ENCODE results near the gene FBXL19. TPM values are rescaled to one million over a fixed set of nuclear protein-coding genes. Genes with fewer than 3 reads are reported as not detected.

FBXL19 gene
- total and polyA plus RNA-seq, 4 donors, result 0.31 to 4.8 (median 2.7) TPM

DNA sequence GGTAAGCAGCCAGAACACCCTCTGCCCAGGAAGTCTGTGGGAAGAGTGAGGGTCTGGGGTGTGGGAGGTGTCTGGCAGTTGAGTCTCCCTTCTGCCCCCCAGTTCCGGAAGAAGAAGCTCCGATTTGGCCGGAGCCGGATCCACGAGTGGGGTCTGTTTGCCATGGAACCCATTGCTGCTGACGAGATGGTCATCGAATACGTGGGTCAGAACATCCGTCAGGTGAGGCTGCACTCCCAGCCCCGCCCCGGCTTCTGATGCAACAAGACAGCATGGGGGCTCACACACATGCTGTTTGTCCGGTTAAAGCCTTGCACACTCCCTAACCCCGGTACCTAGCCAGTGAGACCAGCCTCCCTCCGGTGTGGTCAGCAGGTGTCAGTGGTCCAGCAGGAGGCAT, 57.6 kb downstream of the FBXL19 start:
- no peaks in the 10 kb centered on the region for H3K9me3 ChIP-seq (ENCODE audit: control insufficient read depth in 4 of 4, low read length in 3 of 4)
- H3K4me1 ChIP-seq (ENCODE audit: control insufficient read depth in 4 of 4, insufficient read depth in 4 of 4, low read length in 3 of 4), result peaks cover 0 to 9% (median 5%) of the 10 kb centered on the region in 4 donors
- H3K27me3 ChIP-seq (ENCODE audit: control insufficient read depth in 4 of 4, insufficient read depth in 4 of 4, low read length in 3 of 4), result no peaks in the 10 kb centered on the region
- no peak overlapping the region for H3K27ac ChIP-seq (ENCODE audit: low read depth in 1 of 2, low read length in 2 of 2)
- TF ChIP-seq JUND (IDR thresholded peaks at IDR 0.05), result no peak
- no peak for TF ChIP-seq YY1 (IDR thresholded peaks at IDR 0.05)
- H3K4me3 ChIP-seq (ENCODE audit: low read depth in 1 of 3, low read length in 3 of 3), result no peak overlapping the region
- WGBS, result 95% methylated on average over 14 of the region's 14 CpGs
- peaks cover 6 to 56% (median 25%) of the 10 kb centered on the region in 4 donors for H3K36me3 ChIP-seq (ENCODE audit: control insufficient read depth in 4 of 4, insufficient read depth in 3 of 4, low read depth in 1 of 4, low read length in 3 of 4)
- DNase-seq (ENCODE audit: low spot score), result no peak
- H3K9ac ChIP-seq (ENCODE audit: low read depth in 1 of 2, low read length in 2 of 2), result no peak overlapping the region

- TF ChIP-seq RXRA (IDR thresholded peaks at IDR 0.05), result no peak
- no peak for TF ChIP-seq TAF1 (conservative IDR thresholded peaks at IDR 0.05)
- TF ChIP-seq, protein P1, sequence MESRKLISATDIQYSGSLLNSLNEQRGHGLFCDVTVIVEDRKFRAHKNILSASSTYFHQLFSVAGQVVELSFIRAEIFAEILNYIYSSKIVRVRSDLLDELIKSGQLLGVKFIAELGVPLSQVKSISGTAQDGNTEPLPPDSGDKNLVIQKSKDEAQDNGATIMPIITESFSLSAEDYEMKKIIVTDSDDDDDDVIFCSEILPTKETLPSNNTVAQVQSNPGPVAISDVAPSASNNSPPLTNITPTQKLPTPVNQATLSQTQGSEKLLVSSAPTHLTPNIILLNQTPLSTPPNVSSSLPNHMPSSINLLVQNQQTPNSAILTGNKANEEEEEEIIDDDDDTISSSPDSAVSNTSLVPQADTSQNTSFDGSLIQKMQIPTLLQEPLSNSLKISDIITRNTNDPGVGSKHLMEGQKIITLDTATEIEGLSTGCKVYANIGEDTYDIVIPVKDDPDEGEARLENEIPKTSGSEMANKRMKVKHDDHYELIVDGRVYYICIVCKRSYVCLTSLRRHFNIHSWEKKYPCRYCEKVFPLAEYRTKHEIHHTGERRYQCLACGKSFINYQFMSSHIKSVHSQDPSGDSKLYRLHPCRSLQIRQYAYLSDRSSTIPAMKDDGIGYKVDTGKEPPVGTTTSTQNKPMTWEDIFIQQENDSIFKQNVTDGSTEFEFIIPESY (IDR thresholded peaks at IDR 0.05), result no peak
- TF ChIP-seq RAD21 (IDR thresholded peaks at IDR 0.05), result no peak
- TF ChIP-seq EGR1 (IDR thresholded peaks at IDR 0.05; ENCODE audit: low read depth in 2 of 2), result no peak
- H3K9ac ChIP-seq (ENCODE audit: low read depth in 1 of 2, low read length in 2 of 2), result no peak overlapping the region
- H3K27ac ChIP-seq (ENCODE audit: low read depth in 1 of 2, low read length in 2 of 2), result no peak overlapping the region
- H3K27me3 ChIP-seq (ENCODE audit: control insufficient read depth in 4 of 4, insufficient read depth in 4 of 4, low read length in 3 of 4), result no peaks in the 10 kb centered on the region
- DNase-seq (ENCODE audit: low spot score), result no peak
- H3K9me3 ChIP-seq (ENCODE audit: control insufficient read depth in 4 of 4, low read length in 3 of 4), result no peaks in the 10 kb centered on the region
- H3K36me3 ChIP-seq (ENCODE audit: control insufficient read depth in 4 of 4, insufficient read depth in 3 of 4, low read depth in 1 of 4, low read length in 3 of 4), result peaks cover 3 to 39% (median 16%) of the 10 kb centered on the region in 4 donors
- WGBS, result 91% methylated on average over 17 of the region's 17 CpGs
- no peak overlapping the region for H3K4me3 ChIP-seq (ENCODE audit: low read depth in 1 of 3, low read length in 3 of 3)
- peaks cover 6 to 20% (median 13%) of the 10 kb centered on the region in 4 donors for H3K4me1 ChIP-seq (ENCODE audit: control insufficient read depth in 4 of 4, insufficient read depth in 4 of 4, low read length in 3 of 4)
These were observed 59.3 kb downstream of the FBXL19 start for GRCh38 chr16:30982548-30983288.

DNA sequence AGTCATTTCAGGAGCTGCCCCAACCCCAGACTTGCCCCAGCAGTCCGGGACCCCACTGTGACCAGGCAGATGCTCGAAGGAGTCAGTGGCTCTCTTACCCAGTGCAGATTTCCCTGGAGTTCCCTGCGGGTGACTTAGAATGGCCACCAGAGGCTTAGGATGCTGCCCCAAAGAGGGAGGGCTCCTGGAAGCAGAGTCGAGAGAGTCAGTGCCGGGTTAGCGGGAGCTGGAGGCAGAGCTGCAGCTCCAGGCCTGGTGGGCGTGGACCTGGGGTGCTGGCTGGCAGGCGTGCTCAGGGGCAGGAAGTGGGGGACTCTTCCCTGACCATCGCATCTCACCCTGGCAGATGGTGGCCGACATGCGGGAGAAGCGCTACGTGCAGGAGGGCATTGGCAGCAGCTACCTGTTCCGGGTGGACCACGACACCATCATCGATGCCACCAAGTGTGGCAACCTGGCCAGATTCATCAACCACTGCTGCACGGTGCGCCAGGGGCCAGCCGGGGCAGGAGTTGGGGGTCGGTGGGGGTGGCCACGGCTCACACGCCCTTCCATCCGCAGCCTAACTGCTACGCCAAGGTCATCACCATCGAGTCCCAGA, 60.0 kb downstream of the FBXL19 start:
- peaks cover 6 to 20% (median 13%) of the 10 kb centered on the region in 4 donors for H3K4me1 ChIP-seq (ENCODE audit: control insufficient read depth in 4 of 4, insufficient read depth in 4 of 4, low read length in 3 of 4)
- H3K36me3 ChIP-seq (ENCODE audit: control insufficient read depth in 4 of 4, insufficient read depth in 3 of 4, low read depth in 1 of 4, low read length in 3 of 4), result peaks cover 3 to 38% (median 16%) of the 10 kb centered on the region in 4 donors
- H3K9me3 ChIP-seq (ENCODE audit: control insufficient read depth in 4 of 4, low read length in 3 of 4), result no peaks in the 10 kb centered on the region
- DNase-seq (ENCODE audit: low spot score), result no peak
- H3K27me3 ChIP-seq (ENCODE audit: control insufficient read depth in 4 of 4, insufficient read depth in 4 of 4, low read length in 3 of 4), result no peaks in the 10 kb centered on the region
- H3K9ac ChIP-seq (ENCODE audit: low read depth in 1 of 2, low read length in 2 of 2), result no peak overlapping the region
- no peak overlapping the region for H3K4me3 ChIP-seq (ENCODE audit: low read depth in 1 of 3, low read length in 3 of 3)
- no peak overlapping the region for H3K27ac ChIP-seq (ENCODE audit: low read depth in 1 of 2, low read length in 2 of 2)
- WGBS, result 92% methylated on average over 25 of the region's 25 CpGs
- TF ChIP-seq NR2F2 (IDR thresholded peaks at IDR 0.05) (no peak), MAX (IDR thresholded peaks at IDR 0.05) (no peak), TAF1 (conservative IDR thresholded peaks at IDR 0.05) (no peak), FOXA2 (IDR thresholded peaks at IDR 0.05) (no peak), GABPA (IDR thresholded peaks at IDR 0.05 in 1 of 2, conservative IDR thresholded peaks at IDR 0.05 in 1 of 2) (no peak), RAD21 (IDR thresholded peaks at IDR 0.05) (no peak), ATF3 (IDR thresholded peaks at IDR 0.05) (no peak), CTCF (IDR thresholded peaks at IDR 0.05; ENCODE audit: low read depth, low read length, missing input control) (no peak), HNF4G (IDR thresholded peaks at IDR 0.05) (no peak), EGR1 (IDR thresholded peaks at IDR 0.05; ENCODE audit: low read depth in 2 of 2) (no peak), RXRA (IDR thresholded peaks at IDR 0.05) (no peak), HNF4A (conservative IDR thresholded peaks at IDR 0.05) (no peak), YY1 (IDR thresholded peaks at IDR 0.05) (no peak)
- TF ChIP-seq, protein P1 (IDR thresholded peaks at IDR 0.05), result no peak
- TF ChIP-seq, protein P2, sequence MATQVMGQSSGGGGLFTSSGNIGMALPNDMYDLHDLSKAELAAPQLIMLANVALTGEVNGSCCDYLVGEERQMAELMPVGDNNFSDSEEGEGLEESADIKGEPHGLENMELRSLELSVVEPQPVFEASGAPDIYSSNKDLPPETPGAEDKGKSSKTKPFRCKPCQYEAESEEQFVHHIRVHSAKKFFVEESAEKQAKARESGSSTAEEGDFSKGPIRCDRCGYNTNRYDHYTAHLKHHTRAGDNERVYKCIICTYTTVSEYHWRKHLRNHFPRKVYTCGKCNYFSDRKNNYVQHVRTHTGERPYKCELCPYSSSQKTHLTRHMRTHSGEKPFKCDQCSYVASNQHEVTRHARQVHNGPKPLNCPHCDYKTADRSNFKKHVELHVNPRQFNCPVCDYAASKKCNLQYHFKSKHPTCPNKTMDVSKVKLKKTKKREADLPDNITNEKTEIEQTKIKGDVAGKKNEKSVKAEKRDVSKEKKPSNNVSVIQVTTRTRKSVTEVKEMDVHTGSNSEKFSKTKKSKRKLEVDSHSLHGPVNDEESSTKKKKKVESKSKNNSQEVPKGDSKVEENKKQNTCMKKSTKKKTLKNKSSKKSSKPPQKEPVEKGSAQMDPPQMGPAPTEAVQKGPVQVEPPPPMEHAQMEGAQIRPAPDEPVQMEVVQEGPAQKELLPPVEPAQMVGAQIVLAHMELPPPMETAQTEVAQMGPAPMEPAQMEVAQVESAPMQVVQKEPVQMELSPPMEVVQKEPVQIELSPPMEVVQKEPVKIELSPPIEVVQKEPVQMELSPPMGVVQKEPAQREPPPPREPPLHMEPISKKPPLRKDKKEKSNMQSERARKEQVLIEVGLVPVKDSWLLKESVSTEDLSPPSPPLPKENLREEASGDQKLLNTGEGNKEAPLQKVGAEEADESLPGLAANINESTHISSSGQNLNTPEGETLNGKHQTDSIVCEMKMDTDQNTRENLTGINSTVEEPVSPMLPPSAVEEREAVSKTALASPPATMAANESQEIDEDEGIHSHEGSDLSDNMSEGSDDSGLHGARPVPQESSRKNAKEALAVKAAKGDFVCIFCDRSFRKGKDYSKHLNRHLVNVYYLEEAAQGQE (IDR thresholded peaks at IDR 0.05), result no peak
